Psoas muscle (tissue), 8 donors: ENCODE measurements around the gene METTL23. TPM values are rescaled to one million over a fixed set of nuclear protein-coding genes. Genes with fewer than 3 reads are reported as not detected.
"Not testable (repeated sequence)": the region's sequence is repeated elsewhere in the genome, so short reads cannot be mapped to it uniquely, and the experiment has no call there.

Experiments used
- ATAC-seq, 4 donors: fragments of 200-7000 bp; cut with Tn5 transposase; one replicate each; pipeline ENCODE4 v1.9.1; 2020; ENCODE audit warnings: moderate library complexity in 3 of 4, mild to moderate bottlenecking in 2 of 4
- DNase-seq, 2 donors: peaks; one replicate each; pipeline ENCODE4 v3.0.0-alpha.2; 2020
- H3K27ac ChIP-seq: fragments of 200-600 bp; one replicate; pipeline ENCODE4 v1.8.0; 2022
- H3K27me3 ChIP-seq, 3 donors: fragments of 200-600 bp in 1 of 3; one replicate each; pipeline versions ENCODE4 v1.6.1 to v1.8.0; 2013 to 2022; ENCODE audit warnings: low read length in 2 of 3, mild to moderate bottlenecking in 2 of 3, moderate library complexity in 1 of 3; ENCODE audit not compliant: insufficient read depth in 3 of 3
- H3K36me3 ChIP-seq, 2 donors: fragments of 200-600 bp in 1 of 2; one replicate each; pipeline versions ENCODE4 v1.6.1 to v1.8.0; 2013 to 2022; ENCODE audit warnings: low read depth in 1 of 2, mild to moderate bottlenecking in 1 of 2, moderate library complexity in 1 of 2; ENCODE audit not compliant: insufficient read depth in 1 of 2
- H3K4me1 ChIP-seq: fragments of 200-600 bp; one replicate; pipeline ENCODE4 v1.8.0; 2022
- H3K4me3 ChIP-seq: fragments of 200-600 bp; one replicate; pipeline ENCODE4 v1.8.0; 2022; ENCODE audit warnings: mild to moderate bottlenecking
- H3K9me3 ChIP-seq: fragments of 200-600 bp; one replicate; pipeline ENCODE4 v1.8.0; 2022
- CTCF ChIP-seq: fragments of 200-600 bp; IDR thresholded peaks from one replicate; pipeline ENCODE4 v1.8.0; 2022; ENCODE audit warnings: antibody characterized with exemption
- WGBS, 3 donors: extraction: QIAGEN DNeasy Blood & Tissue Kit; methylation state at CpG; one replicate each; pipeline versions ENCODE4 v1.1.6 to v1.1.7; 2013; 5-methylcytosine and 5-hydroxymethylcytosine counted together
- intact Hi-C, 2 donors: fragments of 100-400 bp; cut with DNase I; formaldehyde crosslinking; loops; one replicate each; pipeline versions ENCODE4 v1.11.0 to v1.14.2; 2022
- polyA plus RNA-seq, 3 donors: library from polyadenylated mRNA; stranded (reverse); fragments of 200-250 nt; gene quantifications; one replicate each; pipeline ENCODE4 v1.2.3, GENCODE V29; 2013
- total RNA-seq, 4 donors: library from RNA; stranded (reverse); fragmentation: NEBNext Ultra II Directional in 2 of 4; extraction: Animal tissue kit (Norgen Biotek cat#: 25700) in 2 of 4; gene quantifications; one replicate each; pipeline versions ENCODE4 v1.2.1 to v1.2.4, GENCODE V29; 2021 to 2023
- donor health status: healthy with polysubstance abuse.
- donor health status: DM: no; HTN: no; CAD: no; lungs with moderate emphysema.
- donor health status: Bipolar disorder and iron deficiency.
- donor health status: healthy.
- donor health status: DM: yes; HTN: yes; CAD: no.
- donor health status: DM: no; HTN: no; CAD: no.
- donor health status: DM: no; HTN: no; CAD: no.
- donor health status: DM: yes; HTN: yes; CAD: no.

Gene METTL23
- total and polyA plus RNA-seq, 7 donors: 19.0 to 54.0 (median 27.0) TPM

- H3K27me3 ChIP-seq: no peaks in the 10 kb centered on the region
- peak overlapping the region; percentile 28 for H3K27ac ChIP-seq
- H3K9me3 ChIP-seq: no peaks in the 10 kb centered on the region
- no peak overlapping the region for H3K4me3 ChIP-seq
- no peak for DNase-seq
- 92 to 93% (median 93%) methylated on average over 8 of the region's 8 CpGs for WGBS, 3 donors
- peaks cover 6 to 81% of the 10 kb centered on the region in 2 donors for H3K36me3 ChIP-seq
- intact Hi-C loops: no loop called here
- H3K4me1 ChIP-seq: peaks cover 34% of the 10 kb centered on the region
- TF ChIP-seq CTCF: no peak
- ATAC-seq: no peak
These were observed 4.4 kb upstream of the METTL23 start for GRCh38 chr17:76722279-76722678.

GRCh38 chr17:76722977-76723376, 3.7 kb upstream of the METTL23 start:
- Histone ChIP-seq H3K27ac (peak overlapping the region; percentile 100), H3K36me3 (peaks cover 6 to 74% of the 10 kb centered on the region in 2 donors), H3K4me1 (peaks cover 38% of the 10 kb centered on the region)
- 96 to 97% (median 97%) methylated on average over 8 of the region's 8 CpGs for WGBS, 3 donors
- H3K9me3 ChIP-seq, H3K4me3 ChIP-seq, ATAC-seq, intact Hi-C loops, DNase-seq, H3K27me3 ChIP-seq: not testable (repeated sequence)

- H3K36me3 ChIP-seq: peaks cover 6 to 66% of the 10 kb centered on the region in 2 donors
- no peak for TF ChIP-seq CTCF
- H3K27ac ChIP-seq: peak overlapping the region; percentile 100
- no peaks in the 10 kb centered on the region for H3K27me3 ChIP-seq
- peaks cover 44% of the 10 kb centered on the region for H3K4me1 ChIP-seq
- WGBS, 3 donors: 94 to 98% (median 95%) methylated on average over 9 of the region's 9 CpGs
- intact Hi-C loops: no loop called here
- DNase-seq (no peak), ATAC-seq (no peak)
- H3K4me3 ChIP-seq: peak overlapping the region; percentile 92
- no peaks in the 10 kb centered on the region for H3K9me3 ChIP-seq
These were observed 2.8 kb upstream of the METTL23 start for GRCh38 chr17:76723812-76724211.

GRCh38 chr17:76725580-76726230, 934 bp upstream of the METTL23 start:
- 4 to 6% (median 6%) methylated on average over 32 to 38 of the region's 38 CpGs for WGBS, 3 donors
- H3K9me3 ChIP-seq: no peaks in the 10 kb centered on the region

More at GRCh38 chr17:76725580-76726230, 934 bp upstream of the METTL23 start:
- H3K36me3 ChIP-seq: peaks cover 0 to 62% of the 10 kb centered on the region in 2 donors
- intact Hi-C loops: no loop called here
- H3K4me3 ChIP-seq: peak overlapping the region; percentile 92
- ATAC-seq: peak; percentile 68 to 77 (median 70)
- H3K27me3 ChIP-seq: no peaks in the 10 kb centered on the region
- no peak for TF ChIP-seq CTCF
- H3K4me1 ChIP-seq: peaks cover 50% of the 10 kb centered on the region
- peak overlapping the region; percentile 100 for H3K27ac ChIP-seq
- DNase-seq: peak; percentile 85 to 92
